Neuronal stem cell (in vitro differentiated cells): ENCODE data around the gene USP50.
"Not testable (repeated sequence)": the region's sequence is repeated elsewhere in the genome, so short reads cannot be mapped to it uniquely, and the experiment has no call there.

Experiments used
- DNase-seq: peaks from one replicate; pipeline ENCODE4 v3.0.0-alpha.2; 2013; ENCODE audit warnings: low spot score
- H2AFZ ChIP-seq: one replicate; pipeline ENCODE4 v1.6.1; 2013; ENCODE audit warnings: mild to moderate bottlenecking, low read length, inconsistent platforms
- H2AK5ac ChIP-seq: 2 replicates; pipeline ENCODE4 v1.6.1; 2013; ENCODE audit warnings: low read depth, mild to moderate bottlenecking, inconsistent platforms, low read length, moderate library complexity, mixed read lengths
- H2BK120ac ChIP-seq: 2 replicates; pipeline ENCODE4 v1.6.1; 2013; ENCODE audit warnings: low read depth, mild to moderate bottlenecking, inconsistent platforms, low read length, moderate library complexity, mixed read lengths
- H2BK12ac ChIP-seq: one replicate; pipeline ENCODE4 v1.6.1; 2013; ENCODE audit warnings: low read length, inconsistent platforms
- H2BK15ac ChIP-seq: 2 replicates; pipeline ENCODE4 v1.6.1; 2013; ENCODE audit warnings: mild to moderate bottlenecking, low read length, inconsistent platforms, mixed read lengths
- H2BK5ac ChIP-seq: one replicate; pipeline ENCODE4 v1.6.1; 2013; ENCODE audit warnings: inconsistent platforms, mild to moderate bottlenecking, low read length, moderate library complexity
- H3K14ac ChIP-seq: one replicate; pipeline ENCODE4 v1.6.1; 2013; ENCODE audit warnings: low read length, inconsistent platforms
- H3K18ac ChIP-seq: 2 replicates; pipeline ENCODE4 v1.6.1; 2013; ENCODE audit warnings: low read length, inconsistent platforms
- H3K23ac ChIP-seq: 2 replicates; pipeline ENCODE4 v1.6.1; 2013; ENCODE audit warnings: low read depth, mild to moderate bottlenecking, mixed read lengths, low read length, inconsistent platforms; ENCODE audit not compliant: poor library complexity
- H3K27ac ChIP-seq: replicated peaks from 3 replicates; pipeline ENCODE4 v1.5.1; 2013; ENCODE audit warnings: low read length, inconsistent platforms
- H3K27me3 ChIP-seq, 3 experiments: 2 replicates each; pipeline ENCODE4 v1.6.1; 2013; ENCODE audit warnings: low read length in 3 of 3, mild to moderate bottlenecking in 2 of 3, inconsistent platforms in 1 of 3, low read depth in 1 of 3, mixed read lengths in 1 of 3, moderate library complexity in 1 of 3; ENCODE audit not compliant: control insufficient read depth in 3 of 3, insufficient read depth in 3 of 3
- H3K36me3 ChIP-seq, 2 donors: replicated peaks in 1 of 2; 2 replicates each; pipeline ENCODE4 v1.6.1; 2013; ENCODE audit warnings: low read length in 2 of 2; ENCODE audit not compliant: control insufficient read depth in 2 of 2, insufficient read depth in 2 of 2
- H3K4ac ChIP-seq: 2 replicates; pipeline ENCODE4 v1.6.1; 2013; ENCODE audit warnings: inconsistent platforms, mild to moderate bottlenecking, low read length, moderate library complexity
- H3K4me1 ChIP-seq, 2 donors: 1 replicate in 1 of 2; 2 replicates in 1 of 2; pipeline ENCODE4 v1.6.1; 2013; ENCODE audit warnings: low read length in 2 of 2, low read depth in 1 of 2; ENCODE audit not compliant: control insufficient read depth in 2 of 2, insufficient read depth in 1 of 2
- H3K4me2 ChIP-seq: one replicate; pipeline ENCODE4 v1.6.1; 2013; ENCODE audit warnings: mild to moderate bottlenecking, low read length, inconsistent platforms; ENCODE audit not compliant: insufficient read depth, poor library complexity, severe bottlenecking
- H3K4me3 ChIP-seq, 2 donors: 2 replicates each; pipeline ENCODE4 v1.5.1; 2013; ENCODE audit warnings: low read length in 2 of 2, mild to moderate bottlenecking in 2 of 2, inconsistent platforms in 1 of 2, moderate library complexity in 1 of 2
- H3K79me1 ChIP-seq: one replicate; pipeline ENCODE4 v1.6.1; 2013; ENCODE audit warnings: low read depth, mild to moderate bottlenecking, inconsistent platforms, low read length, moderate library complexity
- H3K9ac ChIP-seq: one replicate; pipeline ENCODE4 v1.6.1; 2013; ENCODE audit warnings: mild to moderate bottlenecking, low read depth, low read length, inconsistent platforms; ENCODE audit not compliant: poor library complexity
- H3K9me3 ChIP-seq, 2 donors: replicated peaks in 1 of 2; 2 replicates each; pipeline versions ENCODE3 to v1.6.1; 2013; ENCODE audit warnings: low read length in 2 of 2, mild to moderate bottlenecking in 2 of 2, inconsistent platforms in 1 of 2, low read depth in 1 of 2, mixed read lengths in 1 of 2, moderate library complexity in 1 of 2; ENCODE audit not compliant: control insufficient read depth in 2 of 2, insufficient read depth in 1 of 2
- H4K8ac ChIP-seq: one replicate; pipeline ENCODE4 v1.6.1; 2013; ENCODE audit warnings: low read depth, mild to moderate bottlenecking, inconsistent platforms, low read length, moderate library complexity
- H4K91ac ChIP-seq: one replicate; pipeline ENCODE4 v1.6.1; 2013; ENCODE audit warnings: low read length, low read depth, mild to moderate bottlenecking, inconsistent platforms; ENCODE audit not compliant: poor library complexity
- WGBS, 2 donors: extraction: QIAGEN DNeasy Blood & Tissue Kit; methylation state at CpG; one replicate each; pipeline ENCODE4 v1.1.7; 2013; ENCODE audit warnings: missing lambda C conversion rate in 2 of 2, mixed read lengths in 1 of 2; ENCODE audit not compliant: insufficient read length in 2 of 2, insufficient replicate concordance in 1 of 2; ENCODE audit errors: extremely low coverage in 2 of 2; 5-methylcytosine and 5-hydroxymethylcytosine counted together

The USP50 gene

DNA sequence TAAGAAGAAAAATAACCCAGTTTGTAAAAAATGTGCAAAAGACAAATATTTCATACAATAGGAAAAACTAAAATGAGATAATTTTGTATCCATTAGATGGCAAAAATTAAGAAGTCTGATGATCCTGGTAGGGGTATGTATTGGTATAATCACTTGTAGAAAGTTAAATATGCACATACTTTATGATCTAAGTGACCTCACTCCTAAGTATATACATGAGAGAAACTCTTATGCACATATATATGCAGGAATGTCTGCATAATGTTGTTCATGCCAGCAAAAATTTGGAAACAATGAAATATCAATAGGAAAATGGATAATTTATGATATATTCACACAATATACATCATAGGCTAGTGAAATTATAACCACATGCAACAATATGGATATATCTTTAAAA, 33.5 kb downstream of the USP50 start:
- Histone ChIP-seq H3K4me1 (no peaks in the 10 kb centered on the region), H3K9me3 (no peaks in the 10 kb centered on the region), H3K27me3 (no peaks in the 10 kb centered on the region), H2BK15ac (no peak overlapping the region), H3K4me2 (no peak overlapping the region), H3K18ac (no peak overlapping the region), H2BK120ac (no peak overlapping the region), H4K91ac (no peak overlapping the region), H2BK5ac (no peak overlapping the region), H2AK5ac (no peak overlapping the region), H3K9ac (no peak overlapping the region), H3K36me3 (no peaks in the 10 kb centered on the region), H2AFZ (no peak overlapping the region), H3K79me1 (no peaks in the 10 kb centered on the region), H2BK12ac (no peak overlapping the region), H4K8ac (no peak overlapping the region), H3K23ac (no peak overlapping the region), H3K4ac (no peak overlapping the region), H3K14ac (no peak overlapping the region), H3K4me3 (no peak overlapping the region), H3K27ac (no peak overlapping the region)
- DNase-seq, result no peak

DNA sequence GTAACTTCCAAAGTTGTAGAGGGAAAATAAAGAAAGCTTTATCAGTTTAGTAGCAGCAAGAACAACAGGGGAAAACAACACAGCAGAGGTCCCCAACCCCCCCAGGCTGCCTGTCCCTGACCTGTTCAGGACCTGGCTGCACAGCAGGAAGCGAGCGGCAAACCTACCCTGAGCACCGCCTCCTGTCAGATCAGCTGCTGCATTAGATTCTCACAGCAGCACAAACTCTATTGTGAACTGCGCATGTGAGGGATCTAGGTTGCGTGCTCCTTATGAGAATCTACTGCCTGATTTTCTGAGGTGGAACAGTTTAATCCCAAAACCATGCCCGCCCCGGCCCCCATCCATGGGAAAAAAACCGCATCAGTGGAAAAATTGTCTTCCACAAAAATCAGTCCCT, 40.3 kb downstream of the USP50 start:
- peak; percentile 6 for DNase-seq
- no CpG with 5 or more reads among the region's 8 CpGs for WGBS, 2 donors

DNA sequence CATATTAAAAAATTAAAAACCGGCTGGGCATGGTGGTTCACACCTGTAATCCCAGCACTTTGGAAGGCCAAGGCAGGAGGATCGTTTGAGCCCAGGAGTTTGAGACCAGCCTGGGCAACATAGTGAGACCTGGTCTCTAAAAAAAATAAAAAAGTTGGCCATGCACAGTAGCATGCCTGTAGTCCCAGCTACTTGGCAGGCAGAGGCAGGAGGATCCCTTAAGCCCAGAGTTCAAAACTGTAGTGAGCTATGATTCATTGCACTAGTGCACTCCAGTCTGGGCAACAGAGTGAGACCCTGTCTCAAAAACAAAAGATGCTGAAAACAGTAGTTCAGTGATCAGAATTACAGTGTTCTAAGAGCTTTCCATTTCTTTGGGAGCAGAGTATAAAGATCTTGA, 40.8 kb downstream of the USP50 start:
- not testable (repeated sequence) for H3K27ac ChIP-seq, H2BK15ac ChIP-seq, H3K27me3 ChIP-seq, H3K23ac ChIP-seq, H3K9me3 ChIP-seq, H2BK120ac ChIP-seq, H2AFZ ChIP-seq, H3K4me1 ChIP-seq, H4K8ac ChIP-seq, DNase-seq, H2AK5ac ChIP-seq, H4K91ac ChIP-seq, H3K4me2 ChIP-seq, H2BK12ac ChIP-seq, H3K18ac ChIP-seq, H3K9ac ChIP-seq, H3K14ac ChIP-seq, H3K4ac ChIP-seq, H2BK5ac ChIP-seq, H3K4me3 ChIP-seq, H3K79me1 ChIP-seq
- no CpG with 5 or more reads among the region's 2 CpGs for WGBS, 2 donors
- H3K36me3 ChIP-seq, result peaks cover 0 to 27% of the 10 kb centered on the region in 2 donors

More for the DNA sequence above, 40.3 kb downstream of the USP50 start:
- H3K9ac ChIP-seq, result no peak overlapping the region
- no peaks in the 10 kb centered on the region for H3K9me3 ChIP-seq
- no peak overlapping the region for H4K8ac ChIP-seq
- peaks cover 3 to 4% of the 10 kb centered on the region in 2 donors for H3K4me1 ChIP-seq
- no peak overlapping the region for H2BK15ac ChIP-seq
- no peak overlapping the region for H2BK5ac ChIP-seq
- peaks cover 0 to 23% of the 10 kb centered on the region in 2 donors for H3K36me3 ChIP-seq
- no peak overlapping the region for H2BK120ac ChIP-seq
- H3K14ac ChIP-seq, result no peak overlapping the region
- H2BK12ac ChIP-seq, result no peak overlapping the region
- no peak overlapping the region for H2AK5ac ChIP-seq
- H3K23ac ChIP-seq, result no peak overlapping the region
- no peak overlapping the region for H3K4me3 ChIP-seq
- H3K18ac ChIP-seq, result no peak overlapping the region
- no peaks in the 10 kb centered on the region for H3K27me3 ChIP-seq
- no peak overlapping the region for H2AFZ ChIP-seq
- H3K27ac ChIP-seq, result no peak overlapping the region
- H4K91ac ChIP-seq, result no peak overlapping the region
- H3K4me2 ChIP-seq, result no peak overlapping the region
- no peaks in the 10 kb centered on the region for H3K79me1 ChIP-seq
- H3K4ac ChIP-seq, result no peak overlapping the region

DNA sequence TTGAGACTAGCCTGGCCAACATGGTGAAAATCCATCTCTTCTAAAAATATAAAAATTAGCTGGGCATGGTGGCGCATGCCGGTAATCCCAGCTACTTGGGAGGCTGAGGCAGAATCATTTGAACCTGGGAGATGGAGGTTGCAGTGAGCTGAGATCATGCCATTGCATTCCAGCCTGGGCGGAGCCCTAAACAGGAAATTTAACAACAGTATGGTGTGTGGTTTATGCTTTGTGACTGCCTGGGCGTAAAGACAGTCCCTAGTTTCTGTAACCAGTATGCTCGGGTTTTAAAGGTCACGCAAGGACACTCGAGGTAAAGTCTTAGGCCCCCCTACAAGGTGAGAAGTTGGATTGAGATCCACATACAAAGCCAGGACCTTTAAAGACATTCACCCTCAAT, 43.3 kb downstream of the USP50 start:
- Histone ChIP-seq H2BK15ac (no peak overlapping the region), H3K27ac (no peak overlapping the region), H2AFZ (no peak overlapping the region), H3K18ac (no peak overlapping the region), H3K14ac (no peak overlapping the region), H2AK5ac (no peak overlapping the region), H3K9me3 (no peaks in the 10 kb centered on the region), H2BK120ac (no peak overlapping the region), H3K4me1 (peaks cover 3 to 4% of the 10 kb centered on the region in 2 donors), H3K9ac (no peak overlapping the region), H3K23ac (no peak overlapping the region), H3K79me1 (no peaks in the 10 kb centered on the region), H3K4me3 (no peak overlapping the region), H2BK5ac (no peak overlapping the region), H3K27me3 (no peaks in the 10 kb centered on the region), H4K8ac (no peak overlapping the region), H3K36me3 (peaks cover 6 to 53% of the 10 kb centered on the region in 2 donors), H3K4ac (no peak overlapping the region), H2BK12ac (no peak overlapping the region), H3K4me2 (no peak overlapping the region), H4K91ac (no peak overlapping the region)
- DNase-seq, result no peak
- no CpG with 5 or more reads among the region's 7 CpGs for WGBS, 2 donors
